ENCODE data around the gene FAM13A. TPM values are rescaled to one million over a fixed set of nuclear protein-coding genes. Genes with fewer than 3 reads are reported as not detected.
"Not testable (repeated sequence)": the region's sequence is repeated elsewhere in the genome, so short reads cannot be mapped to it uniquely, and the experiment has no call there.

The FAM13A gene
- total RNA-seq, 4 donors from 2014 or later = 72.3 to 105 (median 90.0) TPM

- no peak for TF ChIP-seq POLR2A (IDR thresholded peaks at IDR 0.05)
- no peak for TF ChIP-seq CTCF (IDR thresholded peaks at IDR 0.05)
- Histone ChIP-seq H3K27me3 (no peaks in the 10 kb centered on the region), H3K9me3 (no peaks in the 10 kb centered on the region), H3K36me3 (no peaks in the 10 kb centered on the region), H3K27ac (no peak overlapping the region), H3K4me1 (no peaks in the 10 kb centered on the region), H3K4me3 (no peak overlapping the region)
- no peak for DNase-seq
Measured at GRCh38 chr4:88908521-88908920, 148.5 kb downstream of the FAM13A start.

GRCh38 chr4:88908003-88908402 lies 149.0 kb downstream of the FAM13A start:
- Histone ChIP-seq H3K36me3 (no peaks in the 10 kb centered on the region), H3K4me1 (no peaks in the 10 kb centered on the region), H3K27me3 (no peaks in the 10 kb centered on the region), H3K27ac (no peak overlapping the region), H3K9me3 (no peaks in the 10 kb centered on the region), H3K4me3 (no peak overlapping the region)
- TF ChIP-seq CTCF (IDR thresholded peaks at IDR 0.05) (no peak), POLR2A (IDR thresholded peaks at IDR 0.05) (no peak)
- no peak for DNase-seq

GRCh38 chr4:88907478-88907877 lies 149.5 kb downstream of the FAM13A start:
- Histone ChIP-seq H3K27ac (no peak overlapping the region), H3K4me1 (no peaks in the 10 kb centered on the region), H3K36me3 (no peaks in the 10 kb centered on the region), H3K27me3 (no peaks in the 10 kb centered on the region), H3K9me3 (no peaks in the 10 kb centered on the region), H3K4me3 (no peak overlapping the region)
- no peak for DNase-seq
- TF ChIP-seq CTCF (IDR thresholded peaks at IDR 0.05) = no peak
- no peak for TF ChIP-seq POLR2A (IDR thresholded peaks at IDR 0.05)

GRCh38 chr4:88904240-88904639 lies 152.7 kb downstream of the FAM13A start:
- H3K27me3 ChIP-seq, H3K27ac ChIP-seq, H3K36me3 ChIP-seq, DNase-seq, H3K4me3 ChIP-seq, H3K4me1 ChIP-seq, H3K9me3 ChIP-seq: not testable (repeated sequence)

GRCh38 chr4:88900432-88900831 lies 156.6 kb downstream of the FAM13A start:
- H3K4me1 ChIP-seq = no peaks in the 10 kb centered on the region
- H3K36me3 ChIP-seq = no peaks in the 10 kb centered on the region
- H3K27me3 ChIP-seq = no peaks in the 10 kb centered on the region
- TF ChIP-seq POLR2A (IDR thresholded peaks at IDR 0.05) = no peak
- no peak for TF ChIP-seq CTCF (IDR thresholded peaks at IDR 0.05)
- DNase-seq = no peak
- no peaks in the 10 kb centered on the region for H3K9me3 ChIP-seq
- no peak overlapping the region for H3K4me3 ChIP-seq
- H3K27ac ChIP-seq = no peak overlapping the region

GRCh38 chr4:88897752-88898151 lies 159.2 kb downstream of the FAM13A start:
- no peak for DNase-seq
- H3K27me3 ChIP-seq = no peaks in the 10 kb centered on the region

More at GRCh38 chr4:88897752-88898151, 159.2 kb downstream of the FAM13A start:
- Histone ChIP-seq H3K27ac (no peak overlapping the region), H3K4me1 (no peaks in the 10 kb centered on the region), H3K4me3 (no peak overlapping the region), H3K9me3 (no peaks in the 10 kb centered on the region), H3K36me3 (no peaks in the 10 kb centered on the region)
- TF ChIP-seq CTCF (IDR thresholded peaks at IDR 0.05) (no peak), POLR2A (IDR thresholded peaks at IDR 0.05) (no peak)
